K562 (cell line): ENCODE data around the gene RBFA. TPM values are rescaled to one million over a fixed set of nuclear protein-coding genes. Genes with fewer than 3 reads are reported as not detected.

ENCODE experiments used
- ATF1 ChIP-seq, 2 experiments: fragments of 450-650 bp in 1 of 2; IDR thresholded peaks; 2 replicates each; pipeline ENCODE4 v1.6.1; 2016; ENCODE audit warnings: missing compliant biosample characterization in 1 of 2, missing genetic modification characterization in 1 of 2
- CXXC5 ChIP-seq: fragments of 250-450 bp; sonication (Bioruptor Pico); IDR thresholded peaks from 2 replicates; pipeline ENCODE4 v1.8.0; 2022; ENCODE audit warnings: inconsistent platforms, mild to moderate bottlenecking, moderate library complexity
- E2F5 ChIP-seq: sonication (generic); formaldehyde crosslinking; IDR thresholded peaks from 2 replicates; pipeline ENCODE4 v1.8.0; 2022; ENCODE audit warnings: mild to moderate bottlenecking, missing genetic modification reagents
- HEY1 ChIP-seq: fragments of 250-450 bp; sonication (Bioruptor Pico); IDR thresholded peaks from 2 replicates; pipeline ENCODE4 v1.5.0; 2020; ENCODE audit warnings: mild to moderate bottlenecking, moderate library complexity, borderline replicate concordance
- HSF4 ChIP-seq: fragments of 250-450 bp; sonication (Bioruptor Pico); IDR thresholded peaks from 2 replicates; pipeline ENCODE4 v2.1.2; 2022; ENCODE audit warnings: mild to moderate bottlenecking, moderate library complexity, borderline replicate concordance
- ILF3 ChIP-seq: fragments of 450-650 bp; IDR thresholded peaks from 2 replicates; pipeline ENCODE4 v1.6.1; 2018; ENCODE audit warnings: antibody characterized with exemption, mild to moderate bottlenecking, moderate library complexity, borderline replicate concordance
- MEIS2 ChIP-seq: fragments of 450-650 bp; IDR thresholded peaks from 2 replicates; pipeline ENCODE4 v1.6.1; 2014; ENCODE audit warnings: mild to moderate bottlenecking; ENCODE audit not compliant: partially characterized antibody
- MTA1 ChIP-seq: fragments of 450-650 bp; IDR thresholded peaks from 2 replicates; pipeline ENCODE4 v1.6.1; 2017; ENCODE audit warnings: borderline replicate concordance
- NCOA6 ChIP-seq: fragments of 450-650 bp; IDR thresholded peaks from 2 replicates; pipeline ENCODE4 v1.6.1; 2017; ENCODE audit warnings: mild to moderate bottlenecking
- RAD51 ChIP-seq: fragments of 450-650 bp; IDR thresholded peaks from 2 replicates; pipeline ENCODE4 v1.7.1; 2016; ENCODE audit warnings: low read depth, mild to moderate bottlenecking, borderline replicate concordance
- SIN3B ChIP-seq: fragments of 450-650 bp; IDR thresholded peaks from 2 replicates; pipeline ENCODE4 v1.6.1; 2017; ENCODE audit warnings: low read depth, mild to moderate bottlenecking, moderate library complexity
- ZNF212 ChIP-seq: fragments of 450-650 bp; formaldehyde crosslinking; IDR thresholded peaks from 2 replicates; pipeline ENCODE4 v1.4.0; 2020; ENCODE audit warnings: mild to moderate bottlenecking
- ZNF280B ChIP-seq: fragments of 250-450 bp; sonication (Bioruptor Pico); IDR thresholded peaks from 2 replicates; pipeline ENCODE4 v1.5.1; 2021; ENCODE audit warnings: mild to moderate bottlenecking
- ZNF347 ChIP-seq: fragments of 450-650 bp; formaldehyde crosslinking; IDR thresholded peaks from 2 replicates; pipeline ENCODE4 v1.4.0; 2020; ENCODE audit warnings: low read depth, mild to moderate bottlenecking, moderate library complexity
- ZNF444 ChIP-seq: fragments of 250-450 bp; sonication (Bioruptor Pico); IDR thresholded peaks from 2 replicates; pipeline ENCODE4 v1.4.0; 2020; ENCODE audit warnings: mild to moderate bottlenecking, moderate library complexity
- ZNF445 ChIP-seq: fragments of 250-450 bp; sonication (Bioruptor Pico); IDR thresholded peaks from 2 replicates; pipeline ENCODE4 v1.4.0; 2020; ENCODE audit warnings: low read depth, mild to moderate bottlenecking, moderate library complexity
- ZNF584 ChIP-seq: fragments of 200-800 bp; sonication (Bioruptor generic); IDR thresholded peaks from 2 replicates; pipeline ENCODE4 v1.6.1; 2016; ENCODE audit warnings: low read depth, mild to moderate bottlenecking, missing genetic modification characterization, missing compliant biosample characterization
- ZNF586 ChIP-seq: fragments of 450-650 bp; formaldehyde crosslinking; conservative IDR thresholded peaks from 2 replicates; pipeline ENCODE4 v1.4.0; 2020; ENCODE audit warnings: mild to moderate bottlenecking, moderate library complexity
- ZNF76 ChIP-seq: fragments of 250-450 bp; sonication (Bioruptor Pico); IDR thresholded peaks from 2 replicates; pipeline ENCODE4 v1.4.0; 2020; ENCODE audit warnings: mild to moderate bottlenecking, moderate library complexity, borderline replicate concordance
- ZNF766 ChIP-seq: fragments of 200-800 bp; sonication (Bioruptor generic); conservative IDR thresholded peaks from 2 replicates; pipeline ENCODE4 v1.6.1; 2016; ENCODE audit warnings: missing genetic modification characterization, missing compliant biosample characterization
- ZSCAN29 ChIP-seq: fragments of 450-650 bp; IDR thresholded peaks from 2 replicates; pipeline ENCODE4 v1.6.1; 2017
- polyA plus RNA-seq, 8 experiments: library from polyadenylated mRNA; depleted of rRNA in 4 of 8; stranded (reverse) in 5 of 8; unstranded in 3 of 8; fragments of >200 nt; fragmentation: Nextera tagmentation in 2 of 8; fragmentation: Illumina TruSeq in 1 of 8; extraction: Ambion mirVana in 2 of 8; extraction: Trizol in 1 of 8; gene quantifications; 2 replicates each; pipeline versions ENCODE4 v1.2.1 to v1.2.3, GENCODE V29; 2011 to 2014; ENCODE audit warnings: inconsistent platforms in 1 of 8, missing spikeins in 1 of 8
- total RNA-seq, 7 experiments: library from RNA; depleted of rRNA in 6 of 7; stranded (reverse); fragments of >200 nt in 6 of 7; fragmentation: Illumina TruSeq in 2 of 7; extraction: Trizol in 2 of 7; gene quantifications; 2 replicates each; pipeline versions ENCODE4 v1.2.1 to v1.2.3, GENCODE V29; 2011 to 2021; ENCODE audit warnings: low replicate concordance in 1 of 7
- TF ChIP-seq, protein P1 (sequence below): fragments of 450-650 bp; conservative IDR thresholded peaks from 2 replicates; pipeline ENCODE4 v1.6.1; 2016; ENCODE audit warnings: missing genetic modification characterization, low read depth, mild to moderate bottlenecking, control low read depth, missing compliant biosample characterization
- TF ChIP-seq, protein P2 (sequence below), 2 experiments: IDR thresholded peaks; 2 replicates each; pipeline ENCODE4 v1.6.1; 2012; ENCODE audit warnings: improper control_type of control experiment in 2 of 2, low read depth in 2 of 2, low read length in 2 of 2, borderline replicate concordance in 1 of 2

The RBFA gene
- total and polyA plus RNA-seq, 9 of the 15 experiments (the other 6 are each of a cell fraction or from before 2014, with no cell fraction given) = 3.4 to 41.9 (median 25.8) TPM

GRCh38 chr18:80034068-80034851 lies at the start of gene RBFA (continued):
- TF ChIP-seq HEY1 (CRISPR knock-in tag) (no peak), NCOA6 (no peak), ILF3 (no peak), E2F5 (CRISPR knock-in tag) (no peak), HSF4 (CRISPR knock-in tag) (no peak), ZNF212 (CRISPR knock-in tag) (no peak), CXXC5 (CRISPR knock-in tag) (peak; percentile 74), ZSCAN29 (no peak; the same call in 1 of the 2 replicates), ZNF766 (no peak), ZNF280B (no peak), MEIS2 (peak; percentile 55), ZNF586 (no peak), RAD51 (no peak), ZNF347 (CRISPR knock-in tag) (no peak), SIN3B (no peak), ZNF76 (CRISPR knock-in tag) (no peak), ZNF445 (CRISPR knock-in tag) (no peak), ZNF444 (CRISPR knock-in tag) (no peak), MTA1 (no peak), ATF1 (CRISPR knock-in tag; IDR thresholded peaks at IDR 0.05) (peak; percentile 5; the same call in 1 of the 2 replicates), ATF1 (tag; IDR thresholded peaks at IDR 0.05) (peak; percentile 61), ZNF584 (no peak)
- TF ChIP-seq, protein P1, sequence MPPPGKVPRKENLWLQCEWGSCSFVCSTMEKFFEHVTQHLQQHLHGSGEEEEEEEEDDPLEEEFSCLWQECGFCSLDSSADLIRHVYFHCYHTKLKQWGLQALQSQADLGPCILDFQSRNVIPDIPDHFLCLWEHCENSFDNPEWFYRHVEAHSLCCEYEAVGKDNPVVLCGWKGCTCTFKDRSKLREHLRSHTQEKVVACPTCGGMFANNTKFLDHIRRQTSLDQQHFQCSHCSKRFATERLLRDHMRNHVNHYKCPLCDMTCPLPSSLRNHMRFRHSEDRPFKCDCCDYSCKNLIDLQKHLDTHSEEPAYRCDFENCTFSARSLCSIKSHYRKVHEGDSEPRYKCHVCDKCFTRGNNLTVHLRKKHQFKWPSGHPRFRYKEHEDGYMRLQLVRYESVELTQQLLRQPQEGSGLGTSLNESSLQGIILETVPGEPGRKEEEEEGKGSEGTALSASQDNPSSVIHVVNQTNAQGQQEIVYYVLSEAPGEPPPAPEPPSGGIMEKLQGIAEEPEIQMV (tag) = no peak
- TF ChIP-seq, protein P2, sequence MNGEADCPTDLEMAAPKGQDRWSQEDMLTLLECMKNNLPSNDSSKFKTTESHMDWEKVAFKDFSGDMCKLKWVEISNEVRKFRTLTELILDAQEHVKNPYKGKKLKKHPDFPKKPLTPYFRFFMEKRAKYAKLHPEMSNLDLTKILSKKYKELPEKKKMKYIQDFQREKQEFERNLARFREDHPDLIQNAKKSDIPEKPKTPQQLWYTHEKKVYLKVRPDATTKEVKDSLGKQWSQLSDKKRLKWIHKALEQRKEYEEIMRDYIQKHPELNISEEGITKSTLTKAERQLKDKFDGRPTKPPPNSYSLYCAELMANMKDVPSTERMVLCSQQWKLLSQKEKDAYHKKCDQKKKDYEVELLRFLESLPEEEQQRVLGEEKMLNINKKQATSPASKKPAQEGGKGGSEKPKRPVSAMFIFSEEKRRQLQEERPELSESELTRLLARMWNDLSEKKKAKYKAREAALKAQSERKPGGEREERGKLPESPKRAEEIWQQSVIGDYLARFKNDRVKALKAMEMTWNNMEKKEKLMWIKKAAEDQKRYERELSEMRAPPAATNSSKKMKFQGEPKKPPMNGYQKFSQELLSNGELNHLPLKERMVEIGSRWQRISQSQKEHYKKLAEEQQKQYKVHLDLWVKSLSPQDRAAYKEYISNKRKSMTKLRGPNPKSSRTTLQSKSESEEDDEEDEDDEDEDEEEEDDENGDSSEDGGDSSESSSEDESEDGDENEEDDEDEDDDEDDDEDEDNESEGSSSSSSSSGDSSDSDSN (IDR thresholded peaks at IDR 0.05; ENCODE audit: borderline replicate concordance in 1 of 2, low read depth in 2 of 2, low read length in 2 of 2) = no peak
